Duodenal mucosa (tissue), 2 donors: ENCODE data around the gene PTPRN2.
"Not testable (repeated sequence)": the region's sequence is repeated elsewhere in the genome, so short reads cannot be mapped to it uniquely, and the experiment has no call there.

ENCODE experiments used
- H3K27ac ChIP-seq: one replicate; pipeline ENCODE4 v1.7.0; 2013; ENCODE audit warnings: low read depth, low read length
- H3K27me3 ChIP-seq, 2 donors: one replicate each; pipeline ENCODE4 v1.7.0; 2013; ENCODE audit warnings: low read length in 2 of 2, control low read depth in 1 of 2; ENCODE audit not compliant: insufficient read depth in 2 of 2, control insufficient read depth in 1 of 2
- H3K36me3 ChIP-seq, 2 donors: one replicate each; pipeline ENCODE4 v1.7.0; 2013; ENCODE audit warnings: low read length in 2 of 2, control low read depth in 1 of 2; ENCODE audit not compliant: insufficient read depth in 2 of 2, control insufficient read depth in 1 of 2
- H3K4me1 ChIP-seq, 2 donors: one replicate each; pipeline ENCODE4 v1.7.0; 2013; ENCODE audit warnings: low read length in 2 of 2, control low read depth in 1 of 2; ENCODE audit not compliant: insufficient read depth in 2 of 2, control insufficient read depth in 1 of 2
- H3K4me3 ChIP-seq, 2 donors: one replicate each; pipeline ENCODE4 v1.7.0; 2013; ENCODE audit warnings: low read length in 2 of 2, low read depth in 1 of 2
- H3K9ac ChIP-seq, 2 donors: one replicate each; pipeline ENCODE4 v1.7.0; 2013; ENCODE audit warnings: low read length in 2 of 2, low read depth in 1 of 2
- H3K9me3 ChIP-seq, 2 donors: one replicate each; pipeline ENCODE4 v1.7.0; 2013; ENCODE audit warnings: low read length in 2 of 2, control low read depth in 1 of 2; ENCODE audit not compliant: control insufficient read depth in 1 of 2

Gene PTPRN2

DNA sequence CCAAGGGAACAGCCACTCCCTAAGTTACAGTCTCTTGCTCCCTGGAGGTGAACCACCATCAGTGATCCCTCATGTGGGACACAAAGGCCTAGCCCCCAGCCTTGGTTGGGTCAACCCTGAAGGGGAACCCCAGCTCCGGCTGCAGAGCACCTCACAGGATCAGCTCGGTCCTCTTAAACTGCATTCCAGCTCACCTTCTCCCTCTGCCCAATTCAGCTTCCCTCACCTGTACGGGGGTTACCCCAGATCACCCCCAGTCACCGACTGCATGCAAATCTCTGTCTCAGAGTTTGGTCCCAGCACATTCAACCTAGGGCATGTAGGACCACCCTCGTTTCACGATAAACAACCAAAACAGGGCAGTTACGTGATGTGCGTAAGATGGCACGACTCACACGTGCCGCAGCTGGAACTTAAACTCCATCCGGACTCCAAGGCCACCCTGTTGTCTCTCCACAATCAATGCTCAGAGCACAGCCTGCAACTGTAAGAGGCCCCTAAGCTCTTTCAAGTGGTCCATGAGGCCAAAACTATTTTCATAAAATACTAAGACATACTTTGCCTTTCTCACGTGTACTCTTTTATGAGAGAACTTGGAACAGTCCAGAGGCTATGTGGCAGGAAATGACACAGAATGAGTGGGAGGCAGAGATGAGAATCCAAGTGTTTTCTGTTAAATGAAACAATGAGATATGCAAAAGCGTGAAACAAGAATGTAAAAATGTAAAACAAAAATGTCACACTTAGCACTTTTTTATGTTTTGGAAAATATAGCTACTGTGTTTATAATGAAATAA, 285.2 kb downstream of the PTPRN2 start:
- Histone ChIP-seq H3K4me1 (peaks cover 0 to 3% of the 10 kb centered on the region in 2 donors), H3K4me3 (no peak overlapping the region), H3K27me3 (no peaks in the 10 kb centered on the region)

DNA sequence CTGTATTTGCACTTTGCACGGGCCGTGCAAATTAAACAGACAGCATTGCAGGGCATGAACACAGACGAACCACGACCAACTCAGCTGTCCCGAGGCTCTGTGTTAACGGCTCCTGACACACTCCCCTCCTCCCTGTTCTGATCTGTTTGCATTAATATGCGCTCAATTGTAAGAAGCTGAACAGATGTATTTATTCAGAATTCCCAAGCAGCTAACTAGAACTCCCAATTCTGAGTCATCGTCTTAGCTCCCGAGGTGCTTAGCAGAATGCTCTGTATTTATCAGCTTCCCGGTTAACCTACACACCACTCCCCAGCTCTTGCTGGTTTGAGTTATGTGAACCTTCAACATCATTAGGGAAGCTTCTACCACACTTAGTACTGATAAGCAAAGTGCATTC, 286.4 kb downstream of the PTPRN2 start:
- H3K27ac ChIP-seq, result no peak overlapping the region
- H3K36me3 ChIP-seq, result no peaks in the 10 kb centered on the region
- peaks cover 0 to 3% of the 10 kb centered on the region in 2 donors for H3K4me1 ChIP-seq
- no peak overlapping the region for H3K9ac ChIP-seq
- no peak overlapping the region for H3K4me3 ChIP-seq
- no peaks in the 10 kb centered on the region for H3K27me3 ChIP-seq
- peaks cover 0 to 1% of the 10 kb centered on the region in 2 donors for H3K9me3 ChIP-seq

More for the DNA sequence above, 285.2 kb downstream of the PTPRN2 start:
- Histone ChIP-seq H3K27ac (no peak overlapping the region), H3K9ac (no peak overlapping the region), H3K9me3 (peaks cover 2 to 3% of the 10 kb centered on the region in 2 donors), H3K36me3 (no peaks in the 10 kb centered on the region)

DNA sequence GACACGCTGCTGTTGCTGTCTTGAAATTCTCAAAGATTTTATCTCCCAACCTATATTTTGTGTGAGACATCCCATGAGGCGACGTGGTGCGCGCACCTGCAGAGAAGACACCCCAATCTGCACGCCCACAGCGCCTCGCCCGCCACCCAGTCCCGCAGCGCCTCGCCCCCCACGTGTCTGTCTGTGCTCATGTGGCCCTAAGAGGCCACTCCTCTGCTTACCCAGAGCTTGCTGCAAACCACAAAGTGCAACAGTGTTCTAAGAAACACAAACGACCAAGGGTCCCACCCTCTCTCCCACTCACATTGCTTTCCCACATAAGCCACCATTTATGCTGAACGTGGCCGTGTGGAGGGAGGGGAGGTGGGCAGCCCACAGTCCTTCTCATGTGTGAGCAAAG, 287.2 kb downstream of the PTPRN2 start:
- Histone ChIP-seq H3K9ac (no peak overlapping the region), H3K27me3 (no peaks in the 10 kb centered on the region), H3K36me3 (no peaks in the 10 kb centered on the region), H3K27ac (no peak overlapping the region), H3K4me3 (no peak overlapping the region), H3K4me1 (peaks cover 0 to 3% of the 10 kb centered on the region in 2 donors), H3K9me3 (no peaks in the 10 kb centered on the region)

DNA sequence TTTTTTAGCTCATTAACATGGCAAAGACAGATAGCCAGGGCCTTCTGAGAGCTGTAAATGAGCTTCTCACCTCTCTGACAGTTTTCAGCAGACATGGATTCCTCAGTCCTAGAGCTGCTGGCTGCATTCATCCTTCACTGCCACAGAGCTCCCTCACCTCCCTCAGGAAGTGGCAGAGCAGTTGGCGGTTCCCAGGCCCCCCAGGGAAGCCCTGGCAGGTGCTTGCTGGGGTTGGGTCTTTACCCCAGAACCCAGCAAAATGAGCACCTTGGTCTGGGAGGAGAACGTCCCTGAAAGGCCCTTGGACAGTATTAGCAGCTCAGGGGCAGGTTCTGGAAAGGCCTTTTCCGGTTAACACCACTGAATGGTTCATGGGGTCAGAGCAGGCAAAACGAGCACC, 288.0 kb downstream of the PTPRN2 start:
- Histone ChIP-seq H3K4me1 (peaks cover 0 to 3% of the 10 kb centered on the region in 2 donors), H3K9me3 (no peaks in the 10 kb centered on the region), H3K4me3 (no peak overlapping the region), H3K27ac (no peak overlapping the region), H3K27me3 (no peaks in the 10 kb centered on the region), H3K9ac (no peak overlapping the region), H3K36me3 (no peaks in the 10 kb centered on the region)

DNA sequence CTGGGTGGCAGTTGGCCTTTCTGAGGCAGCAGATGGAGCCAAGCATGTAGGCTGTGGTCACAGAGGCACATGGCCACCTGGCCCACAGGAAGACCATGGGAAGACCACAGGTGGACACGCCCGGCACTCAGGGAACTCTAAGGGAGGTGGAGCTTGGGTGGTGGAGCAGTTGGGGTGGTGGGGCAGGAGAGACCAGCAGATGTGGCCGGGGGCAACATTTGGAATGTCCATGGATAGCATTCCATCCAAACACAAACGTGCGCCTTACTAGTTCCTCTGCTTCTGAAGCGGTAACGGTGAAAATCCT, 290.9 kb downstream of the PTPRN2 start:
- Histone ChIP-seq H3K27me3 (no peaks in the 10 kb centered on the region), H3K4me3 (no peak overlapping the region), H3K9me3 (no peaks in the 10 kb centered on the region), H3K4me1 (peaks cover 0 to 3% of the 10 kb centered on the region in 2 donors), H3K9ac (no peak overlapping the region), H3K27ac (no peak overlapping the region), H3K36me3 (no peaks in the 10 kb centered on the region)

DNA sequence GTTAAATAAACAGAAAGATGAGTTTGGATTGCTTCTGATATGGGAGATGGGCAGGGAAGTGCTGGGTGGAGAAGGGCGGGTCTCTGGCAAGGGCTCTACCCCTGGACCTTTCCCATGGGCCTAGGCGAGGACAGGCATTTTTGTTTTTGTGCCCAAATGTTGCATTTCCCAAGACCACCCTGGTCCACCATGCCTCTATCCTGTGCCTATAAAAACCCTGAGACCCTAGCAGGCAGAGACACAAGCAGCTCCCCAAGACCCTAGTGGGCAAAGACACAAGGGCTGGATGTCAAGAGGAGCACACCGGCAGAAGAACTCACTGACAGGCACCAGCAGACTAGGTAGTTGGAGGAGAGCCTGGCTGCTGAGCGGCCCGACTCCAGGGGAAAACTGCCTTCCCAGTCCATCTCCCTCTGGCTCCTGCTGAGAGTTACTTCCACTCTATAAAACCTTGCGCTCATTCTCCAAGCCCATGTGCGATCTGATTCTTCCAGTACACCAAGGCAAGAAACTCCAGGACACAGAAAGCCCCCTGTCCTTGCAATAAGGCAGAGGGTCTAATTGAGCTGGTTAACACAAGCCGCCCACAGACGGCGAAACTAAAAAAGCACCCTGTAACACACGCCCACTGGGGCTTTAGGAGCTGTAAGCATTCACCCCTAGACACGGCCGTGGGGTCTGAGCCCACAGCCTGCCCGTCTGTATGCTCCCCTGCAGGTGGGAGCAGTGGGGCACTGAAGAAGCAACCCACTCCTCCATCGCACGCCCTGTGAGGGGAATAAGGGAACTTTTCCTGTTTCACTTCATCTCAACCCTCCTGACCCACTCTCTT, 291.4 kb downstream of the PTPRN2 start:
- H3K9me3 ChIP-seq, result no peaks in the 10 kb centered on the region

DNA sequence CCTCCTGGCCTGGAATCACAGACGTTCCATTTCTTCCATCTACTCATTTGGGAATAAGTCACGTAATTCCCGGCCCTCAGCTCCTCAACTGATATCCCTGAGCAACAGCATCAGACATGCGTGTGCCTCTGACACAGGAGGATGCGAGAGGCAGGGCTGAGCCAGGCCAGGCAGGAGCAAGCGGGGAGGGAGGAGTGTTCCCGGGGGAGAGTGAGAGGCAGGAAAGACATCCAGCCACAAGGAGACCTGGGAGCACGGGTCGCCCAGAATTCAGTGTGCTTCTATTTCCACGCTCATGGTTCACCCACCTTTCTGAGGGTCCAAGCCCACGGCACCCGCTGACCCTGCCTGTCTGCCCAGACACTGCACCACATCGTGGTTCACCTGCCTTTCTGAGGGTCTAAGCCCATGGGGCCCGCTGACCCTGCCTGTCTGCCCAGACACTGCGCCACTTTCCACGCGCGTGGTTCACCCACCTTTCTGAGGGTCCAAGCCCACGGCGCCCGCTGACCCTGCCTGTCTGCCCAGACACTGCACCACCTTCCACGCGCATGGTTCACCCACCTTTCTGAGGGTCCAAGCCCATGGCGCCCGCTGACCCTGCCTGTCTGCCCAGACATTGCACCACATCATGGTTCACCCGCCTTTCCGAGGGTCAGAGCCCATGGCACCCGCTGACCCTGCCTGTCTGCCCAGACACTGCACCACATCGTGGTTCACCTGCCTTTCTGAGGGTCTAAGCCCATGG, 293.0 kb downstream of the PTPRN2 start:
- not testable (repeated sequence) for H3K27ac ChIP-seq, H3K9me3 ChIP-seq, H3K4me1 ChIP-seq, H3K4me3 ChIP-seq, H3K27me3 ChIP-seq, H3K36me3 ChIP-seq, H3K9ac ChIP-seq

More for the DNA sequence above, 291.4 kb downstream of the PTPRN2 start:
- Histone ChIP-seq H3K4me3 (no peak overlapping the region), H3K36me3 (no peaks in the 10 kb centered on the region), H3K27me3 (no peaks in the 10 kb centered on the region), H3K9ac (no peak overlapping the region), H3K27ac (no peak overlapping the region), H3K4me1 (peaks cover 0 to 3% of the 10 kb centered on the region in 2 donors)

DNA sequence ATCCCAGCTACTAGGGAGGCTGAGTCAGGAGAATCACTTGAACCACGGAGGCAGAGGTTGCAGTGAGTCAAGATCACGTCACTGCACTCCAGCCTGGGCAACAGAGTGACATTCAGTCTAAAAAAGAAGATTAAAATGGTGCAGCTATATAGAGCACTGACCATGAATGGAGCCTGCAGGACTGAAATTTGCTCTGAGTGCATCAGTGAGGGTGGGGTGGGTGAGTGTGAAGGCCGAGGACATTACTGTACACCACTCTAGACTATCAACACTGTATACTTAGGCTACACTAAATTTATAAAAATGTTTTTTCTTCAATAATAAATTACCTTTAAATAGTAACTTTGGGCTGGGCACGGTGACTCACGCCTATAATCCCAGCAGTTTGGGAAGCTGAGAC, 294.7 kb downstream of the PTPRN2 start:
- Histone ChIP-seq H3K9ac (no peak overlapping the region), H3K4me3 (no peak overlapping the region), H3K36me3 (no peaks in the 10 kb centered on the region), H3K27me3 (no peaks in the 10 kb centered on the region), H3K4me1 (no peaks in the 10 kb centered on the region), H3K27ac (no peak overlapping the region), H3K9me3 (peaks cover 5 to 8% of the 10 kb centered on the region in 2 donors)

DNA sequence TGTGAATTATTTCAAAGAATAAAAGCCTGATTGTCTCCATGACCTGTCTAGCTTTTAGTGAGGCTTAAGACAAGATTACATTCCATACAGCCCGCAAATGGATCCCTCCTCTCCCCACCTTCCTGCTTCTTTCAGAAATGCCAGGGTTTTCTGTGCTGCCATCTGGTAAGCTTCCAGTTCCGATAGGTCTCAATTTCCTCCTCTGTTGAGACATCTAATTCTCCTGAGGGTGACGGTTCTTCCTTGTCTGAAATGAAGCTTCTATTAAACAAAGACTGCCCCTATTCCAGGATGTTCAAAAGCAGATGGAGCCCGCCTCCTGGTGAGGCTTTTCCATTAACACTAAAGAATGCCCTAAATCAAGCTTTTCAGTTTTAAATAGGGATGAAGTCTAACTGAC, 295.6 kb downstream of the PTPRN2 start:
- H3K9me3 ChIP-seq, result peaks cover 5 to 8% of the 10 kb centered on the region in 2 donors
- H3K4me1 ChIP-seq, result no peaks in the 10 kb centered on the region
- H3K9ac ChIP-seq, result no peak overlapping the region
- no peak overlapping the region for H3K27ac ChIP-seq
- no peak overlapping the region for H3K4me3 ChIP-seq
- no peaks in the 10 kb centered on the region for H3K36me3 ChIP-seq
- no peaks in the 10 kb centered on the region for H3K27me3 ChIP-seq
